Ovary (tissue), 10 donors: Measurements from ENCODE around the gene SREBF2. TPM values are rescaled to one million over a fixed set of nuclear protein-coding genes. Genes with fewer than 3 reads are reported as not detected.

Experiments
- DNase-seq, 5 donors: peaks; one replicate each; pipeline ENCODE4 v3.0.0-alpha.2; 2019 to 2020
- H3K27ac ChIP-seq, 2 donors: fragments of 200-600 bp; one replicate each; pipeline versions ENCODE4 v1.5.1 to v1.8.0; 2019 to 2022
- H3K27me3 ChIP-seq: fragments of 200-600 bp; one replicate; pipeline ENCODE4 v1.8.0; 2022
- H3K36me3 ChIP-seq: fragments of 200-600 bp; sonication (generic); one replicate; pipeline ENCODE4 v1.5.1; 2019
- H3K4me1 ChIP-seq: one replicate; pipeline ENCODE4 v1.8.1; 2013; ENCODE audit warnings: mild to moderate bottlenecking, moderate library complexity; ENCODE audit not compliant: insufficient read depth
- H3K4me3 ChIP-seq: fragments of 200-600 bp; sonication (generic); one replicate; pipeline ENCODE4 v1.5.1; 2017
- H3K9me3 ChIP-seq, 2 donors: fragments of 200-600 bp in 1 of 2; sonication (generic) in 1 of 2; one replicate each; pipeline versions ENCODE4 v1.5.1 to v1.8.1; 2013 to 2019; ENCODE audit warnings: mild to moderate bottlenecking in 1 of 2, moderate library complexity in 1 of 2
- CTCF ChIP-seq, 3 donors: fragments of 450-650 bp in 2 of 3; fragments of 200-600 bp in 1 of 3; IDR thresholded peaks; one replicate each; pipeline versions ENCODE4 v1.5.1 to v1.8.0; 2016 to 2022; ENCODE audit warnings: antibody characterized with exemption in 3 of 3, mild to moderate bottlenecking in 1 of 3
- EP300 ChIP-seq: sonication (generic); formaldehyde crosslinking; IDR thresholded peaks from one replicate; pipeline ENCODE4 v1.6.1; 2017; ENCODE audit warnings: antibody characterized with exemption
- POLR2A ChIP-seq: fragments of 450-650 bp; IDR thresholded peaks from one replicate; pipeline ENCODE4 v1.6.1; 2017; ENCODE audit warnings: antibody characterized with exemption, mild to moderate bottlenecking, moderate library complexity
- WGBS, 3 donors: extraction: QIAGEN DNeasy Blood & Tissue Kit in 1 of 3; methylation state at CpG; one replicate each; pipeline versions ENCODE4 v1.1.5 to v1.1.7; 2013 to 2017; 5-methylcytosine and 5-hydroxymethylcytosine counted together
- intact Hi-C, 4 donors: fragments of 100-400 bp; cut with DNase I; formaldehyde crosslinking; loops; one replicate each; pipeline versions ENCODE4 v1.11.0 to v1.15.1; 2022 to 2023
- long read RNA-seq, 3 donors: library from polyadenylated mRNA in 2 of 3; unstranded in 2 of 3; transcript quantifications; one replicate each; pipeline ENCODE4 v2.0.0 and lab custom pipeline, GENCODE V29; 2021 to 2026
- polyA plus RNA-seq, 2 donors: library from polyadenylated mRNA; stranded (reverse); fragments of 200-250 nt in 1 of 2; fragments of 350-450 nt in 1 of 2; fragmentation: Illumina TruSeq in 1 of 2; extraction: RNeasy Lipid Tissue Mini Kit (QIAGEN cat#74804) in 1 of 2; gene quantifications; one replicate each; pipeline ENCODE4 v1.2.3, GENCODE V29; 2013 to 2014
- total RNA-seq, 7 donors: library from RNA; depleted of rRNA in 2 of 7; stranded (reverse); fragments of >200 nt in 2 of 7; fragmentation: NEBNext Ultra II Directional in 3 of 7; extraction: Animal tissue kit (Norgen Biotek cat#: 25700) in 3 of 7; gene quantifications; one replicate each; pipeline versions ENCODE4 v1.1.0 to v1.2.4, GENCODE V29; 2016 to 2023
- donor health status: DM: no; HTN: no; CAD: no; lungs with moderate emphysema.
- donor health status: DM: no; HTN: no; CAD: no.
- donor health status: Bipolar disorder and iron deficiency.
- donor health status: DM: yes; HTN: yes; CAD: no.
- donor health status: DM: no; HTN: no; CAD: no.
- donor health status: DM: yes; HTN: yes; CAD: no.

Gene SREBF2
- total RNA-seq = 100 to 1,000 TPM in 1 of 7 donors, 10 to 100 TPM in 6; 29.2 to 215 (median 74.1) TPM
- polyA plus RNA-seq = 10 to 100 TPM; 38.7 to 94.9 TPM
- long read RNA-seq, donor 1, partial matches to known transcripts = 38 of 76 reads
- long read RNA-seq, donor 1, other reads (novel, unspliced or antisense) = 38 of 76 reads
- long read RNA-seq, donor 2, full-length matches to known transcripts = 10 of 45 reads
- long read RNA-seq, donor 2, partial matches to known transcripts = 35 of 45 reads
- long read RNA-seq, donor 2, other reads (novel, unspliced or antisense) = 0 of 45 reads
- long read RNA-seq, donor 3, full-length matches to known transcripts = 97 of 181 reads
- long read RNA-seq, donor 3, partial matches to known transcripts = 42 of 181 reads
- long read RNA-seq, donor 3, other reads (novel, unspliced or antisense) = 42 of 181 reads

DNA sequence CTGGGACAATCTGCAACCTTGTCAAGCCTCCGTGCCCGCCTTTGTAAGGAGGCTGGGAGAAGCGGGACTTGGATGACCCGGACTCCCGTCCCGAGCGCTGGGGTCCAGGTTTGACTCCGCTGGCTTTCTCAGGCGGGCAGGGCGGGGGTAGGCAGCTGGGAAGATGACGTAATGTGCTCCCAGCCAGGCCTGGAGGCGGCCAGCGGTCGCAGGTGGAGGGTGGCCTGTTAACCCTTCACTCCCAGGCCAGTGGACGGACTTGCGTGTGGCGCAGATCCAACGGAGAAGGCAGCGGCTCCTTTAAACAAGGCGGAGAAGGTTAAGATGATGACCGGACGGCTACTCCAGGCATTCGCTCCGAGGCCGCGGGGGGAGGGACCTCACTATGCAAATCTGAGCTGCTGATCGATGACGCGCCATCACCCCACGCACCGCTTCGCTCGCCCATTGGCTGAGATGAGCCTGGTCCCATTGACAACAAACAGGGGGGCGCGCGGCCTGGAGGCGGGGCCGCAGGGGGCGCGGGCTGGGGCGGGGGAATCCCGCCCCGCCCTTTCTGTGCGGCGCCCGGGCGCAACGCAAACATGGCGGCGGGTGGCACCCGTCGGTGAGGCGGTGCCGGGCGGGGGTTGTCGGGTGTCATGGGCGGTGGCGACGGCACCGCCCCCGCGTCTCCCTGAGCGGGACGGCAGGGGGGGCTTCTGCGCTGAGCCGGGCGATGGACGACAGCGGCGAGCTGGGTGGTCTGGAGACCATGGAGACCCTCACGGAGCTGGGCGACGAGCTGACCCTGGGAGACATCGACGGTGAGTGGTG is at the start of gene SREBF2:
Gene SREBF2, plus strand, starts transcription at position 553 of the 816 bp plus-strand sequence. Its CDS starts 166 bp downstream, at position 719.
- Histone ChIP-seq H3K36me3 (no peaks in the 10 kb centered on the region), H3K27me3 (no peaks in the 10 kb centered on the region), H3K4me1 (peaks cover 2% of the 10 kb centered on the region), H3K9me3 (no peaks in the 10 kb centered on the region), H3K4me3 (peak within 1 kb of the TSS; percentile 75), H3K27ac (peak within 1 kb of the TSS; percentile 89 to 98)
- TF ChIP-seq POLR2A = peak; percentile 76
- TF ChIP-seq CTCF (IDR thresholded peaks at IDR 0.05) = no peak
- peak; percentile 59 for TF ChIP-seq EP300
- 0 to 1% (median 0%) methylated on average over 55 to 75 of the region's 75 CpGs for WGBS, 3 donors
- intact Hi-C loops = no loop called here
- DNase-seq = peak; percentile 99 to 100 (median 100)

GRCh38 chr22:41787331-41787730 is 45.6 kb upstream of the SREBF2 start:
- H3K4me1 ChIP-seq = no peaks in the 10 kb centered on the region
- TF ChIP-seq EP300 (no peak), POLR2A (no peak), CTCF (IDR thresholded peaks at IDR 0.05) (no peak)
- 51 to 67% (median 60%) methylated on average over 2 of the region's 2 CpGs for WGBS, 3 donors

GRCh38 chr22:41793871-41794270 is 39.0 kb upstream of the SREBF2 start:
- no peak overlapping the region for H3K4me3 ChIP-seq
- no peak for DNase-seq
- H3K27me3 ChIP-seq = no peaks in the 10 kb centered on the region
- no peaks in the 10 kb centered on the region for H3K9me3 ChIP-seq
- WGBS, 3 donors = 91 to 96% (median 94%) methylated on average over 3 of the region's 3 CpGs
- no peaks in the 10 kb centered on the region for H3K36me3 ChIP-seq
- TF ChIP-seq EP300 = no peak
- TF ChIP-seq POLR2A = no peak
- no peak for TF ChIP-seq CTCF (IDR thresholded peaks at IDR 0.05)
- no peak overlapping the region for H3K27ac ChIP-seq
- no peaks in the 10 kb centered on the region for H3K4me1 ChIP-seq
- intact Hi-C loops = no loop called here

More at GRCh38 chr22:41787331-41787730, 45.6 kb upstream of the SREBF2 start:
- Histone ChIP-seq H3K27me3 (no peaks in the 10 kb centered on the region), H3K4me3 (no peak overlapping the region), H3K36me3 (no peaks in the 10 kb centered on the region), H3K27ac (no peak overlapping the region), H3K9me3 (no peaks in the 10 kb centered on the region)
- no peak for DNase-seq
- intact Hi-C loops = no loop called here

GRCh38 chr22:41798736-41799135 is 34.2 kb upstream of the SREBF2 start:
- Histone ChIP-seq H3K36me3 (no peaks in the 10 kb centered on the region), H3K27ac (no peak overlapping the region), H3K4me3 (no peak overlapping the region), H3K9me3 (no peaks in the 10 kb centered on the region), H3K27me3 (no peaks in the 10 kb centered on the region), H3K4me1 (no peaks in the 10 kb centered on the region)
- no peak for DNase-seq
- 91 to 98% (median 98%) methylated on average over 2 of the region's 2 CpGs for WGBS, 3 donors
- no peak for TF ChIP-seq POLR2A
- no peak for TF ChIP-seq EP300
- intact Hi-C loops = no loop called here
